ENCODE data around the gene S100A8.

GRCh38 chr1:153389973-153390879 is 647 bp downstream of the S100A8 start:
- no peak for TF ChIP-seq CTCF (IDR thresholded peaks at IDR 0.05)
- TF ChIP-seq ZFX (IDR thresholded peaks at IDR 0.05; ENCODE audit: borderline replicate concordance), result no peak

All from 22Rv1 (cell line).